Astrocyte (in vitro differentiated cells and primary cell): ENCODE results near the gene TELO2. TPM values are rescaled to one million over a fixed set of nuclear protein-coding genes. Genes with fewer than 3 reads are reported as not detected.

Source experiments
- DNase-seq: peaks from one replicate; pipeline ENCODE4 v3.0.0-alpha.2; 2010; ENCODE audit warnings: low read depth
- FAIRE-seq: peaks from 2 replicates; lab custom pipeline; 2011; peaks lifted over from hg19 to GRCh38; lab: Jason Lieb, UNC
- H2AFZ ChIP-seq: 2 replicates; pipeline ENCODE4 v1.6.0; 2012; ENCODE audit warnings: low read depth, low read length, inconsistent platforms
- H3K27ac ChIP-seq: 2 replicates; pipeline ENCODE4 v1.5.1; 2011; ENCODE audit warnings: low read depth, low read length, inconsistent platforms
- H3K27me3 ChIP-seq: 2 replicates; pipeline ENCODE4 v1.6.0; 2011; ENCODE audit warnings: low read length, inconsistent platforms; ENCODE audit not compliant: insufficient read depth
- H3K36me3 ChIP-seq: 2 replicates; pipeline ENCODE4 v1.5.1; 2011; ENCODE audit warnings: low read length, inconsistent platforms; ENCODE audit not compliant: insufficient read depth
- H3K4me1 ChIP-seq: 2 replicates; pipeline ENCODE4 v1.5.1; 2011; ENCODE audit warnings: low read length, inconsistent platforms; ENCODE audit not compliant: insufficient read depth
- H3K4me2 ChIP-seq: 2 replicates; pipeline ENCODE4 v1.6.0; 2012; ENCODE audit warnings: low read length, inconsistent platforms
- H3K4me3 ChIP-seq: 2 replicates; pipeline ENCODE4 v1.5.1; 2011; ENCODE audit warnings: low read depth, mild to moderate bottlenecking, low read length, inconsistent platforms; ENCODE audit not compliant: insufficient read depth
- H3K79me2 ChIP-seq: 2 replicates; pipeline ENCODE4 v1.6.0; 2012; ENCODE audit warnings: mild to moderate bottlenecking, low read length, inconsistent platforms; ENCODE audit not compliant: insufficient read depth
- H3K9ac ChIP-seq: 2 replicates; pipeline ENCODE4 v1.6.0; 2012; ENCODE audit warnings: mild to moderate bottlenecking, low read length, inconsistent platforms
- H3K9me3 ChIP-seq: 2 replicates; pipeline ENCODE4 v1.5.1; 2012; ENCODE audit warnings: low read depth, mild to moderate bottlenecking, low read length, inconsistent platforms; ENCODE audit not compliant: insufficient read depth
- H4K20me1 ChIP-seq: 2 replicates; pipeline ENCODE4 v1.6.0; 2012; ENCODE audit warnings: low read length, inconsistent platforms; ENCODE audit not compliant: insufficient read depth
- H3K27ac Mint-ChIP-seq: one replicate; pipeline ENCODE4 v1.8.0; 2021; ENCODE audit warnings: mild to moderate bottlenecking, mixed read lengths; ENCODE audit not compliant: unreplicated experiment
- H3K27me3 Mint-ChIP-seq: one replicate; pipeline ENCODE4 v1.8.0; 2021; ENCODE audit warnings: low read depth, mixed read lengths; ENCODE audit not compliant: unreplicated experiment
- H3K36me3 Mint-ChIP-seq: one replicate; pipeline ENCODE4 v1.8.0; 2021; ENCODE audit warnings: low read depth, mixed read lengths; ENCODE audit not compliant: unreplicated experiment
- H3K4me1 Mint-ChIP-seq: one replicate; pipeline ENCODE4 v1.8.0; 2021; ENCODE audit warnings: low read depth, mixed read lengths; ENCODE audit not compliant: unreplicated experiment
- H3K4me3 Mint-ChIP-seq: one replicate; pipeline ENCODE4 v1.8.0; 2021; ENCODE audit warnings: mild to moderate bottlenecking, moderate library complexity, mixed read lengths; ENCODE audit not compliant: unreplicated experiment
- H3K9me3 Mint-ChIP-seq: one replicate; pipeline ENCODE4 v1.8.0; 2021; ENCODE audit warnings: mild to moderate bottlenecking, mixed read lengths; ENCODE audit not compliant: unreplicated experiment
- CTCF ChIP-seq: IDR thresholded peaks from 2 replicates; pipeline ENCODE4 v1.5.1; 2011; ENCODE audit warnings: low read depth, mild to moderate bottlenecking, inconsistent platforms, low read length, moderate library complexity; ENCODE audit not compliant: insufficient read depth
- EZH2 ChIP-seq: IDR thresholded peaks from 2 replicates; pipeline ENCODE4 v1.6.1; 2012; ENCODE audit warnings: mild to moderate bottlenecking, low read length, inconsistent platforms; ENCODE audit not compliant: insufficient read depth
- total RNA-seq: library from RNA; stranded (reverse); gene quantifications from 2 replicates; pipeline ENCODE4 v1.2.1, GENCODE V29; 2021

Gene TELO2
- total RNA-seq, 1 donor from 2014 or later: 21.1 TPM

- peaks cover 8% of the 10 kb centered on the region for H4K20me1 ChIP-seq
- H3K9me3 ChIP-seq: no peaks in the 10 kb centered on the region
- H3K9ac ChIP-seq: no peak overlapping the region
- H3K4me3 Mint-ChIP-seq: no peak overlapping the region
- no peaks in the 10 kb centered on the region for H3K79me2 ChIP-seq
- no peaks in the 10 kb centered on the region for H3K4me1 Mint-ChIP-seq
- TF ChIP-seq EZH2: no peak
- no peak for TF ChIP-seq CTCF
- no peak overlapping the region for H3K27ac Mint-ChIP-seq
- FAIRE-seq (no peak), DNase-seq (no peak)
- no peaks in the 10 kb centered on the region for H3K4me1 ChIP-seq
- no peak overlapping the region for H3K4me2 ChIP-seq
- H3K36me3 ChIP-seq: no peaks in the 10 kb centered on the region
- H3K27me3 Mint-ChIP-seq: no peaks in the 10 kb centered on the region
- no peak overlapping the region for H3K4me3 ChIP-seq
- no peaks in the 10 kb centered on the region for H3K27me3 ChIP-seq
- H3K36me3 Mint-ChIP-seq: peaks cover 11% of the 10 kb centered on the region
- H3K9me3 Mint-ChIP-seq: no peaks in the 10 kb centered on the region
- no peak overlapping the region for H2AFZ ChIP-seq
- no peak overlapping the region for H3K27ac ChIP-seq
These were observed 34.2 kb upstream of the TELO2 start for GRCh38 chr16:1458977-1459341.

GRCh38 chr16:1459967-1460366 is 33.2 kb upstream of the TELO2 start:
- H2AFZ ChIP-seq: no peak overlapping the region
- Mint-ChIP-seq H3K36me3 (peaks cover 13% of the 10 kb centered on the region), H3K9me3 (no peaks in the 10 kb centered on the region), H3K27ac (no peak overlapping the region), H3K4me1 (no peaks in the 10 kb centered on the region), H3K4me3 (no peak overlapping the region), H3K27me3 (no peaks in the 10 kb centered on the region)
- no peaks in the 10 kb centered on the region for H3K79me2 ChIP-seq
- DNase-seq (no peak), FAIRE-seq (no peak)
- H3K9ac ChIP-seq: no peak overlapping the region
- no peaks in the 10 kb centered on the region for H3K27me3 ChIP-seq
- no peak overlapping the region for H3K27ac ChIP-seq
- H3K4me2 ChIP-seq: no peak overlapping the region
- H3K9me3 ChIP-seq: no peaks in the 10 kb centered on the region
- H4K20me1 ChIP-seq: peaks cover 8% of the 10 kb centered on the region
- no peaks in the 10 kb centered on the region for H3K36me3 ChIP-seq
- TF ChIP-seq EZH2 (no peak), CTCF (no peak)
- H3K4me3 ChIP-seq: no peak overlapping the region
- H3K4me1 ChIP-seq: no peaks in the 10 kb centered on the region

GRCh38 chr16:1460602-1461138 is 32.5 kb upstream of the TELO2 start:
- peaks cover 4% of the 10 kb centered on the region for H3K79me2 ChIP-seq
- no peak for DNase-seq
- H3K9ac ChIP-seq: no peak overlapping the region
- H3K36me3 Mint-ChIP-seq: peaks cover 14% of the 10 kb centered on the region
- H3K9me3 ChIP-seq: no peaks in the 10 kb centered on the region
- no peaks in the 10 kb centered on the region for H3K4me1 ChIP-seq
- peaks cover 11% of the 10 kb centered on the region for H4K20me1 ChIP-seq
- no peak overlapping the region for H3K4me3 Mint-ChIP-seq
- H3K4me2 ChIP-seq: no peak overlapping the region
- no peaks in the 10 kb centered on the region for H3K36me3 ChIP-seq
- no peak overlapping the region for H3K27ac Mint-ChIP-seq
- H3K4me3 ChIP-seq: no peak overlapping the region
- FAIRE-seq: no peak
- H3K27me3 Mint-ChIP-seq: no peaks in the 10 kb centered on the region
- no peak overlapping the region for H3K27ac ChIP-seq
- H2AFZ ChIP-seq: no peak overlapping the region
- TF ChIP-seq CTCF: no peak
- no peak for TF ChIP-seq EZH2
- H3K9me3 Mint-ChIP-seq: no peaks in the 10 kb centered on the region
- H3K27me3 ChIP-seq: no peaks in the 10 kb centered on the region
- H3K4me1 Mint-ChIP-seq: no peaks in the 10 kb centered on the region
